A549 (cell line): ENCODE data around the gene SLC35A1. TPM values are rescaled to one million over a fixed set of nuclear protein-coding genes. Genes with fewer than 3 reads are reported as not detected.

Experiments
- ATAC-seq, 2 experiments: fragments of 200-7000 bp in 1 of 2; fragments of >200 bp in 1 of 2; cut with Nextera tagmentation in 1 of 2; cut with Tn5 transposase in 1 of 2; 3 replicates each; pipeline versions ENCODE4 v1.8.0 to v1.9.1; 2018 to 2020; ENCODE audit warnings: mild to moderate bottlenecking in 1 of 2, moderate library complexity in 1 of 2
- CTCF ChIA-PET: fragments of 300-600 bp; sonication (Branson Sonifier 250); formaldehyde crosslinking; extraction: SDS; loops from one replicate; lab custom pipeline; 2021; ENCODE audit warnings: antibody characterized with exemption, inconsistent platforms; lab: Yijun Ruan, JAX
- POLR2A ChIA-PET: fragments of 350-600 bp; formaldehyde crosslinking; extraction: SDS; loops from one replicate; lab custom pipeline; 2021; ENCODE audit warnings: antibody characterized with exemption, inconsistent platforms; lab: Yijun Ruan, JAX
- DNase-seq, 2 experiments: peaks; one replicate each; pipeline versions ENCODE4 v3.0.0 to v3.0.0-alpha.2; 2011 to 2016; ENCODE audit warnings: low read depth in 1 of 2, low spot score in 1 of 2
- FAIRE-seq: peaks from 2 replicates; lab custom pipeline; 2011; peaks lifted over from hg19 to GRCh38; lab: Jason Lieb, UNC
- H3K27ac ChIP-seq, 2 experiments: fragments of >200 bp; sonication (Bioruptor Twin); formaldehyde crosslinking; 3 replicates each; pipeline ENCODE4 v1.5.1; 2016 to 2017
- H3K4me1 ChIP-seq: fragments of >200 bp; sonication (Bioruptor Twin); formaldehyde crosslinking; 3 replicates; pipeline ENCODE4 v1.6.1; 2016
- H3K4me2 ChIP-seq: fragments of >200 bp; sonication (Bioruptor Twin); formaldehyde crosslinking; 3 replicates; pipeline ENCODE4 v1.6.1; 2016
- H3K4me3 ChIP-seq: fragments of >200 bp; sonication (Bioruptor Twin); formaldehyde crosslinking; 3 replicates; pipeline ENCODE4 v1.5.1; 2016
- H3K9me3 ChIP-seq: fragments of >200 bp; sonication (Bioruptor Twin); formaldehyde crosslinking; 3 replicates; pipeline ENCODE4 v1.6.1; 2016
- BCL3 ChIP-seq: fragments of >200 bp; sonication (Bioruptor Twin); formaldehyde crosslinking; IDR thresholded peaks from 3 replicates; pipeline ENCODE4 v1.6.1; 2016
- CBX2 ChIP-seq: fragments of 200-600 bp; sonication (generic); IDR thresholded peaks from 2 replicates; pipeline ENCODE4 v1.6.1; 2016; ENCODE audit warnings: low read depth, mild to moderate bottlenecking, borderline replicate concordance
- CBX8 ChIP-seq: fragments of 200-600 bp; sonication (generic); IDR thresholded peaks from 2 replicates; pipeline ENCODE4 v1.6.1; 2016
- CHD4 ChIP-seq: fragments of 200-600 bp; sonication (generic); IDR thresholded peaks from 2 replicates; pipeline ENCODE4 v1.6.1; 2016; ENCODE audit warnings: antibody characterized with exemption, mild to moderate bottlenecking, borderline replicate concordance
- CTCF ChIP-seq: fragments of >200 bp; sonication (Bioruptor Twin); formaldehyde crosslinking; IDR thresholded peaks from 3 replicates; pipeline ENCODE4 v1.5.1; 2016
- ESRRA ChIP-seq: fragments of 150-350 bp; IDR thresholded peaks from 2 replicates; pipeline ENCODE4 v1.6.1; 2014; ENCODE audit warnings: mild to moderate bottlenecking, low read length, borderline replicate concordance
- FOSB ChIP-seq: fragments of 250-450 bp; sonication (Bioruptor Pico); IDR thresholded peaks from 2 replicates; pipeline ENCODE4 v1.5.0; 2020; ENCODE audit warnings: mild to moderate bottlenecking, moderate library complexity
- FOSL2 ChIP-seq, 2 experiments: fragments of 450-650 bp in 1 of 2; fragments of >200 bp in 1 of 2; sonication (Bioruptor Twin) in 1 of 2; formaldehyde crosslinking; IDR thresholded peaks; 2 replicates each; pipeline versions ENCODE4 v1.5.0 to v1.6.1; 2016 to 2020; ENCODE audit warnings: mild to moderate bottlenecking in 1 of 2, moderate library complexity in 1 of 2
- HDAC2 ChIP-seq: fragments of 200-600 bp; sonication (generic); IDR thresholded peaks from 2 replicates; pipeline ENCODE4 v1.6.1; 2016
- HES2 ChIP-seq: fragments of >200 bp; sonication (Bioruptor Twin); formaldehyde crosslinking; IDR thresholded peaks from 2 replicates; pipeline ENCODE4 v1.6.1; 2016
- HEYL ChIP-seq: fragments of 250-450 bp; sonication (Bioruptor Pico); IDR thresholded peaks from 2 replicates; pipeline ENCODE4 v1.8.0; 2021; ENCODE audit warnings: mild to moderate bottlenecking, moderate library complexity
- HOXB5 ChIP-seq: fragments of 250-450 bp; sonication (Bioruptor Pico); IDR thresholded peaks from 2 replicates; pipeline ENCODE4 v1.5.0; 2020; ENCODE audit warnings: mild to moderate bottlenecking, moderate library complexity
- JUN ChIP-seq, 2 experiments: fragments of >200 bp; sonication (Bioruptor Twin); formaldehyde crosslinking; IDR thresholded peaks; 2 replicates in 1 of 2; 3 replicates in 1 of 2; pipeline ENCODE4 v1.6.1; 2016 to 2017
- KDM1A ChIP-seq: fragments of 200-600 bp; sonication (generic); IDR thresholded peaks from 2 replicates; pipeline ENCODE4 v1.6.1; 2016; ENCODE audit warnings: low read depth, mild to moderate bottlenecking
- KDM5A ChIP-seq: fragments of 200-600 bp; sonication (generic); IDR thresholded peaks from 2 replicates; pipeline ENCODE4 v1.6.1; 2016; ENCODE audit warnings: antibody characterized with exemption, mild to moderate bottlenecking
- MAFK ChIP-seq: fragments of 450-650 bp; IDR thresholded peaks from 2 replicates; pipeline ENCODE4 v1.6.1; 2014; ENCODE audit not compliant: partially characterized antibody
- MAZ ChIP-seq: fragments of 150-350 bp; IDR thresholded peaks from 2 replicates; pipeline ENCODE4 v1.6.1; 2014; ENCODE audit warnings: antibody characterized with exemption, low read depth, low read length, borderline replicate concordance
- NFE2L2 ChIP-seq: fragments of 150-350 bp; conservative IDR thresholded peaks from 2 replicates; pipeline ENCODE4 v1.6.1; 2014; ENCODE audit warnings: low read length
- PHF8 ChIP-seq: fragments of 200-600 bp; sonication (generic); IDR thresholded peaks from 2 replicates; pipeline ENCODE4 v1.6.1; 2016; ENCODE audit warnings: low read depth, mild to moderate bottlenecking, antibody characterized with exemption, moderate library complexity, borderline replicate concordance
- RARB ChIP-seq: fragments of 250-450 bp; sonication (Bioruptor Pico); IDR thresholded peaks from 2 replicates; pipeline ENCODE4 v1.8.0; 2021; ENCODE audit warnings: mild to moderate bottlenecking, moderate library complexity
- RCOR1 ChIP-seq: fragments of 150-350 bp; IDR thresholded peaks from 2 replicates; pipeline ENCODE4 v1.6.1; 2014; ENCODE audit warnings: antibody characterized with exemption, low read length, low read depth
- RFX5 ChIP-seq: fragments of 450-650 bp; IDR thresholded peaks from 2 replicates; pipeline ENCODE4 v1.7.1; 2014; ENCODE audit warnings: antibody characterized with exemption, mild to moderate bottlenecking, moderate library complexity
- TFCP2L1 ChIP-seq: fragments of 250-450 bp; sonication (Bioruptor Pico); IDR thresholded peaks from 2 replicates; pipeline ENCODE4 v1.5.0; 2021; ENCODE audit warnings: mild to moderate bottlenecking
- USF2 ChIP-seq: fragments of 450-650 bp; IDR thresholded peaks from 2 replicates; pipeline ENCODE4 v1.6.1; 2014; ENCODE audit warnings: antibody characterized with exemption
- WGBS: methylation state at CpG from one replicate; pipeline ENCODE4 v1.1.6; 2017; ENCODE audit errors: missing lambda C conversion rate; 5-methylcytosine and 5-hydroxymethylcytosine counted together
- polyA plus RNA-seq, 4 experiments: library from polyadenylated mRNA; depleted of rRNA in 3 of 4; stranded (reverse); fragments of >200 nt; fragmentation: RNase III in 1 of 4; extraction: RNeasy Plus Mini Kit Qiagen cat#74134 plus additional on column Dnase treatment in 1 of 4; gene quantifications; 2 replicates in 3 of 4; 3 replicates in 1 of 4; pipeline ENCODE4 v1.2.3, GENCODE V29; 2011 to 2017
- TF ChIP-seq, protein P1 (sequence below): fragments of 150-350 bp; IDR thresholded peaks from 2 replicates; pipeline ENCODE4 v1.6.1; 2014; ENCODE audit warnings: low read depth, mild to moderate bottlenecking, low read length
- TF ChIP-seq, protein P2 (sequence below): IDR thresholded peaks from 2 replicates; pipeline ENCODE4 v1.6.1; 2012; ENCODE audit warnings: low read depth, borderline replicate concordance

SLC35A1 gene
- polyA plus RNA-seq, 2 of the 4 experiments (the other 2 are of a cell fraction): 13.5 to 23.7 TPM

DNA sequence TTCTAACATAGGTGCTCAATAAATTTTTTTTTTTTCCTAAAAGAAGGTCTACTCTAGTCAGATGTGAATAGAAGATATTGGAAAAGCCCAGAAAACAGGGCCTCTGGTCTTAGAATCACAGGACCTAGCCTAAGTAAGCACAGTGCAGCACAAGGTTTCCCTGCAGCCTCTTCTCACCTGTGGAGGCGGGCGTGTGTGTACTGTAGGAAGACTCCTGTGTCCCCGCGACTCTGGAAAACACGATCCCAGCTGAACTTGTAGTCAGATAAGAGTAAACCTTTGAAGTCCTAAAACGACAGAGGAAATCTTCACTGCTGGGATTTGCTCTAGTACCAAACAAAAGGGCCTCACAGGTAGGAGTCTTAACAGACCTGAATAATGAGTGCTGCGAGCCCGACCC is 45.7 kb downstream of the SLC35A1 start:
- FAIRE-seq: no peak
- TF ChIP-seq FOSL2 (IDR thresholded peaks at IDR 0.05) (no peak), FOSL2 (CRISPR knock-in tag; IDR thresholded peaks at IDR 0.05) (no peak), KDM1A (no peak), PHF8 (no peak)
- 85% methylated on average over 8 of the region's 8 CpGs for WGBS
- CTCF ChIA-PET: no interaction called here
- POLR2A ChIA-PET: no interaction called here
- Histone ChIP-seq H3K4me2 (no peak overlapping the region), H3K4me3 (no peak overlapping the region), H3K4me1 (no peaks in the 10 kb centered on the region), H3K9me3 (no peaks in the 10 kb centered on the region), H3K27ac (no peak overlapping the region)
- ATAC-seq: no peak
- DNase-seq: no peak

DNA sequence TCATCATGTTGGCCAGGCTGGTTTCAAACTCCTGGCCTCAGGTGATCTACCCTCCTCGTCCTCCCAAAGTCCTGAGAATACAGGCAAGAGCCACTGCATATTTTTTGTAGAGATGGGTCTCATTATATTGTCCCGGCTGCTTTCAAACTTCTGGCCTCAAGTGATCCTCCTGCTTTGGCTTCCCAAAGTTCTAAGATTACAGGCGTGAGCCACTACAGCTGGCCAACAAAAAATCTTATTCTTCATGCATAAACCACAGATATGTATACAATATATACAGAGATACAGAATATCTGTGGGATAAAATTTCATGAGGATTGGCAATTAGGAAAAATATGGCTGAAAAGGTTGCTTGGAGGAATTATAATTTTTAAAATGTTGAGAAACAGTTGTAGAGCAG is 49.9 kb downstream of the SLC35A1 start:
- Histone ChIP-seq H3K4me2 (no peak overlapping the region), H3K9me3 (no peaks in the 10 kb centered on the region), H3K4me1 (no peaks in the 10 kb centered on the region), H3K4me3 (no peak overlapping the region), H3K27ac (no peak overlapping the region)
- ChIA-PET POLR2A (interaction anchor here (0.7 kb wide), 1 partner anchor 22 kb away, joined by 6 read pairs; no protein-coding TSS in a partner anchor), CTCF (no interaction called here)
- ATAC-seq: no peak
- FAIRE-seq: no peak
- DNase-seq: no peak
- TF ChIP-seq, protein P1, sequence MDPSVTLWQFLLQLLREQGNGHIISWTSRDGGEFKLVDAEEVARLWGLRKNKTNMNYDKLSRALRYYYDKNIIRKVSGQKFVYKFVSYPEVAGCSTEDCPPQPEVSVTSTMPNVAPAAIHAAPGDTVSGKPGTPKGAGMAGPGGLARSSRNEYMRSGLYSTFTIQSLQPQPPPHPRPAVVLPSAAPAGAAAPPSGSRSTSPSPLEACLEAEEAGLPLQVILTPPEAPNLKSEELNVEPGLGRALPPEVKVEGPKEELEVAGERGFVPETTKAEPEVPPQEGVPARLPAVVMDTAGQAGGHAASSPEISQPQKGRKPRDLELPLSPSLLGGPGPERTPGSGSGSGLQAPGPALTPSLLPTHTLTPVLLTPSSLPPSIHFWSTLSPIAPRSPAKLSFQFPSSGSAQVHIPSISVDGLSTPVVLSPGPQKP: no peak
- no peak for TF ChIP-seq BCL3
- TF ChIP-seq USF2: no peak
- no peak for TF ChIP-seq KDM5A
- TF ChIP-seq, protein P2, sequence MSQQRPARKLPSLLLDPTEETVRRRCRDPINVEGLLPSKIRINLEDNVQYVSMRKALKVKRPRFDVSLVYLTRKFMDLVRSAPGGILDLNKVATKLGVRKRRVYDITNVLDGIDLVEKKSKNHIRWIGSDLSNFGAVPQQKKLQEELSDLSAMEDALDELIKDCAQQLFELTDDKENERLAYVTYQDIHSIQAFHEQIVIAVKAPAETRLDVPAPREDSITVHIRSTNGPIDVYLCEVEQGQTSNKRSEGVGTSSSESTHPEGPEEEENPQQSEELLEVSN: no peak
- TF ChIP-seq MAFK: no peak
- no peak for TF ChIP-seq RARB (CRISPR knock-in tag)
- TF ChIP-seq FOSB (CRISPR knock-in tag): no peak
- TF ChIP-seq HES2: no peak
- TF ChIP-seq JUN (IDR thresholded peaks at IDR 0.05): no peak
- no peak for TF ChIP-seq CBX8
- TF ChIP-seq NFE2L2: no peak
- TF ChIP-seq HDAC2: no peak
- TF ChIP-seq HOXB5 (CRISPR knock-in tag): no peak
- WGBS: 94% methylated on average over 3 of the region's 3 CpGs

DNA sequence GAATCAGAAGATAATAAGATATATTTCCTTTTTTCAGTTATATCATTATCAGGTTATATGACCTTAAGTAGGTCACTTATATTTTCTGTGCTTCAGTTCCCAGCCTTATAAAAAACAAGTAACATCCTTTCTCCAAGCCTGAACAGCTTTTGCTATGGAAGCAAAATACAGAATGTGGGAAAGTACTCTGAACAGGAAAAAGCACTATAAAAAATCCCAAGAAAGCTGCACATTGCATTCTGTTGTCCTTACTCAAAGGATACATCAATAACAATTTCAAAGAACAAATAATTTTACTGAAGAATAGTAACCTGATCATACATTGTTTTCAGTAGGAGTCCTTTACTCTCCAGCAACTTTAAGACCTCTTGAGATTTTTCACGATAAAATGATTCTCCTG is 56.4 kb downstream of the SLC35A1 start:
- Histone ChIP-seq H3K9me3 (no peaks in the 10 kb centered on the region), H3K4me1 (no peaks in the 10 kb centered on the region; the same call in 2 of the 3 replicates), H3K4me2 (no peak overlapping the region), H3K27ac (no peak overlapping the region), H3K4me3 (no peak overlapping the region)
- ATAC-seq (no peak), FAIRE-seq (no peak), DNase-seq (no peak)
- 98% methylated on average over 1 of the region's 1 CpG for WGBS
- CTCF ChIA-PET: no interaction called here
- no peak for TF ChIP-seq CHD4
- TF ChIP-seq ESRRA: no peak
- no peak for TF ChIP-seq RCOR1
- TF ChIP-seq CTCF: no peak
- TF ChIP-seq TFCP2L1: no peak
- TF ChIP-seq FOSL2 (IDR thresholded peaks at IDR 0.05): no peak
- TF ChIP-seq FOSL2 (CRISPR knock-in tag; IDR thresholded peaks at IDR 0.05): no peak
- no peak for TF ChIP-seq HEYL (CRISPR knock-in tag)
- TF ChIP-seq CBX2: no peak
- TF ChIP-seq MAZ: no peak
- TF ChIP-seq RFX5: no peak
- POLR2A ChIA-PET: no interaction called here
